H1 (cell line): Measurements from ENCODE around the gene SPAG5. TPM values are rescaled to one million over a fixed set of nuclear protein-coding genes. Genes with fewer than 3 reads are reported as not detected.

Experiments used
- CTCF ChIA-PET: fragments of 300-600 bp; sonication (Branson Sonifier 250); formaldehyde crosslinking; loops from one replicate; lab custom pipeline; 2021; ENCODE audit not compliant: partially characterized antibody; lab: Charles Lee
- POLR2A ChIA-PET: fragments of 300-600 bp; sonication (Branson Sonifier 250); formaldehyde crosslinking; loops from one replicate; lab custom pipeline; 2021; ENCODE audit warnings: inconsistent platforms; ENCODE audit not compliant: partially characterized antibody; lab: Charles Lee
- DNase-seq, 2 experiments: peaks; one replicate each; pipeline versions ENCODE4 v3.0.0 to v3.0.0-alpha.2; 2010 to 2022; ENCODE audit warnings: low spot score in 2 of 2, low read depth in 1 of 2, mixed read lengths in 1 of 2
- FAIRE-seq: peaks from 2 replicates; lab custom pipeline; 2011; peaks lifted over from hg19 to GRCh38; lab: Jason Lieb, UNC
- H2AFZ ChIP-seq: 2 replicates; pipeline ENCODE4 v1.8.1; 2012; ENCODE audit warnings: low read length, inconsistent platforms
- H2AK5ac ChIP-seq: 2 replicates; pipeline ENCODE4 v1.6.1; 2013; ENCODE audit warnings: low read depth, low read length
- H2BK120ac ChIP-seq: replicated peaks from 2 replicates; pipeline ENCODE3; 2013; ENCODE audit warnings: low read depth, low read length, inconsistent platforms
- H2BK12ac ChIP-seq: 2 replicates; pipeline ENCODE4 v1.6.1; 2013; ENCODE audit warnings: low read depth, low read length
- H2BK15ac ChIP-seq: 2 replicates; pipeline ENCODE4 v1.6.1; 2013; ENCODE audit warnings: low read length
- H2BK20ac ChIP-seq: 2 replicates; pipeline ENCODE4 v1.6.1; 2013; ENCODE audit warnings: low read length
- H2BK5ac ChIP-seq: 2 replicates; pipeline ENCODE4 v1.6.1; 2013; ENCODE audit warnings: low read depth, low read length
- H3K14ac ChIP-seq: 2 replicates; pipeline ENCODE4 v1.6.1; 2013; ENCODE audit warnings: inconsistent platforms; ENCODE audit not compliant: insufficient read length
- H3K18ac ChIP-seq: 2 replicates; pipeline ENCODE4 v1.6.1; 2013; ENCODE audit warnings: low read length; ENCODE audit errors: extremely low read depth
- H3K23ac ChIP-seq: 2 replicates; pipeline ENCODE4 v1.6.1; 2013; ENCODE audit warnings: inconsistent platforms; ENCODE audit not compliant: insufficient read length
- H3K23me2 ChIP-seq: 2 replicates; pipeline ENCODE4 v1.6.1; 2013; ENCODE audit warnings: low read depth, low read length
- H3K27ac ChIP-seq: 2 replicates; pipeline ENCODE4 v1.6.1; 2011; ENCODE audit warnings: low read depth, low read length, inconsistent platforms
- H3K27me3 ChIP-seq, 4 experiments: replicated peaks in 1 of 4; 1 replicate in 1 of 4; 2 replicates in 3 of 4; pipeline versions ENCODE4 v1.6.1 to v1.8.1; 2011 to 2013; ENCODE audit warnings: low read length in 3 of 4, mild to moderate bottlenecking in 3 of 4, inconsistent platforms in 2 of 4, mixed read lengths in 2 of 4, moderate library complexity in 1 of 4; ENCODE audit not compliant: control insufficient read depth in 3 of 4, insufficient read depth in 3 of 4; ENCODE audit errors: extremely low read depth in 1 of 4
- H3K36me3 ChIP-seq, 4 experiments: 2 replicates each; pipeline versions ENCODE4 v1.6.1 to v1.8.1; 2011 to 2013; ENCODE audit warnings: mild to moderate bottlenecking in 4 of 4, low read length in 3 of 4, moderate library complexity in 2 of 4, control low read depth in 1 of 4, inconsistent platforms in 1 of 4; ENCODE audit not compliant: insufficient read depth in 4 of 4, control insufficient read depth in 2 of 4
- H3K4ac ChIP-seq: replicated peaks from 2 replicates; pipeline ENCODE3; 2013; ENCODE audit warnings: low read length, low read depth, mixed read lengths, inconsistent platforms; ENCODE audit not compliant: insufficient read length
- H3K4me1 ChIP-seq, 4 experiments: replicated peaks in 1 of 4; 1 replicate in 1 of 4; 2 replicates in 3 of 4; pipeline versions ENCODE4 v1.6.1 to v1.8.1; 2011 to 2013; ENCODE audit warnings: low read length in 3 of 4, inconsistent platforms in 2 of 4, mixed read lengths in 1 of 4; ENCODE audit not compliant: insufficient read depth in 4 of 4, control insufficient read depth in 3 of 4
- H3K4me2 ChIP-seq, 2 experiments: 2 replicates each; pipeline versions ENCODE4 v1.6.1 to v1.8.1; 2011 to 2013; ENCODE audit warnings: low read depth in 2 of 2, low read length in 2 of 2, control low read depth in 1 of 2, inconsistent platforms in 1 of 2, mild to moderate bottlenecking in 1 of 2; ENCODE audit not compliant: insufficient read depth in 1 of 2
- H3K4me3 ChIP-seq, 4 experiments: fragments of 200-600, 300-600 bp in 1 of 4; sonication (generic), shearing (Covaris generic), sonication (Bioruptor Twin) in 1 of 4; 2 replicates each; pipeline versions ENCODE4 v1.5.1 to v1.8.1; 2011 to 2016; ENCODE audit warnings: low read length in 4 of 4, low read depth in 3 of 4, control low read depth in 2 of 4, inconsistent platforms in 2 of 4, mild to moderate bottlenecking in 2 of 4, mixed read lengths in 1 of 4, moderate library complexity in 1 of 4; ENCODE audit not compliant: insufficient read depth in 2 of 4; ENCODE audit errors: extremely low read depth in 1 of 4
- H3K56ac ChIP-seq: replicated peaks from 2 replicates; pipeline ENCODE3; 2013; ENCODE audit warnings: low read depth, mild to moderate bottlenecking, mixed read lengths, low read length, inconsistent platforms; ENCODE audit not compliant: insufficient read length
- H3K79me1 ChIP-seq: 2 replicates; pipeline ENCODE4 v1.6.1; 2013; ENCODE audit warnings: low read depth, low read length, control low read depth
- H3K79me2 ChIP-seq, 2 experiments: 2 replicates each; pipeline versions ENCODE4 v1.6.1 to v1.8.1; 2012 to 2013; ENCODE audit warnings: low read length in 2 of 2, mild to moderate bottlenecking in 2 of 2, inconsistent platforms in 1 of 2; ENCODE audit not compliant: insufficient read depth in 2 of 2, control insufficient read depth in 1 of 2
- H3K9ac ChIP-seq, 4 experiments: replicated peaks in 1 of 4; 1 replicate in 1 of 4; 2 replicates in 3 of 4; pipeline versions ENCODE4 v1.6.1 to v1.8.1; 2011 to 2013; ENCODE audit warnings: low read depth in 3 of 4, low read length in 3 of 4, control low read depth in 2 of 4, mild to moderate bottlenecking in 2 of 4, moderate library complexity in 2 of 4, inconsistent platforms in 1 of 4; ENCODE audit errors: extremely low read depth in 1 of 4
- H3K9me3 ChIP-seq, 2 experiments: 2 replicates each; pipeline versions ENCODE4 v1.6.1 to v1.8.1; 2012 to 2013; ENCODE audit warnings: mild to moderate bottlenecking in 2 of 2, moderate library complexity in 2 of 2, control low read depth in 1 of 2, inconsistent platforms in 1 of 2, low read depth in 1 of 2, low read length in 1 of 2, mixed read lengths in 1 of 2; ENCODE audit not compliant: insufficient read depth in 2 of 2
- H4K20me1 ChIP-seq, 2 experiments: replicated peaks in 1 of 2; 2 replicates each; pipeline versions ENCODE3 to v1.8.1; 2011 to 2013; ENCODE audit warnings: inconsistent platforms in 2 of 2, low read length in 2 of 2, mild to moderate bottlenecking in 1 of 2; ENCODE audit not compliant: insufficient read depth in 2 of 2, control insufficient read depth in 1 of 2
- H4K5ac ChIP-seq: 2 replicates; pipeline ENCODE4 v1.6.1; 2013; ENCODE audit warnings: low read length, low read depth, mixed read lengths, inconsistent platforms; ENCODE audit not compliant: insufficient read length
- H4K8ac ChIP-seq: 2 replicates; pipeline ENCODE4 v1.8.0; 2013; ENCODE audit warnings: mild to moderate bottlenecking, moderate library complexity, low read length, inconsistent platforms; ENCODE audit not compliant: insufficient read depth; ENCODE audit errors: extremely low read depth
- H4K91ac ChIP-seq: replicated peaks from 2 replicates; pipeline ENCODE3; 2013; ENCODE audit warnings: low read length, mixed read lengths, inconsistent platforms; ENCODE audit not compliant: insufficient read length
- JUN ChIP-seq: IDR thresholded peaks from 2 replicates; pipeline ENCODE4 v1.6.1; 2011; ENCODE audit warnings: low read depth, mild to moderate bottlenecking, improper control_type of control experiment, low read length
- RXRA ChIP-seq: IDR thresholded peaks from 2 replicates; pipeline ENCODE4 v1.6.1; 2011; ENCODE audit warnings: low read depth, mild to moderate bottlenecking, low read length, moderate library complexity; ENCODE audit not compliant: insufficient read depth
- TBP ChIP-seq: IDR thresholded peaks from 2 replicates; pipeline ENCODE4 v1.6.1; 2011; ENCODE audit warnings: low read depth, low read length, improper control_type of control experiment
- WGBS, 2 experiments: shearing (Covaris generic) in 1 of 2; methylation state at CpG; one replicate each; pipeline versions ENCODE4 v1.1.6 to v1.1.7; 2013 to 2015; ENCODE audit warnings: low lambda C conversion rate in 2 of 2, mixed read lengths in 2 of 2, inconsistent platforms in 1 of 2, low coverage in 1 of 2, missing lambda C conversion rate in 1 of 2; ENCODE audit not compliant: insufficient replicate concordance in 2 of 2, insufficient coverage in 1 of 2, insufficient read length in 1 of 2; ENCODE audit errors: extremely low coverage in 1 of 2, missing lambda C conversion rate in 1 of 2; 5-methylcytosine and 5-hydroxymethylcytosine counted together
- polyA plus RNA-seq, 7 experiments: library from polyadenylated mRNA; depleted of rRNA in 3 of 7; stranded (reverse) in 5 of 7; unstranded in 2 of 7; fragments of >200 nt in 5 of 7; fragments of 200-250 nt in 2 of 7; gene quantifications; 1 replicate in 5 of 7; 2 replicates in 1 of 7; 4 replicates in 1 of 7; pipeline versions ENCODE4 v1.2.1 to v1.2.3, GENCODE V29; 2011 to 2013; ENCODE audit warnings: missing spikeins in 2 of 7, mixed read lengths in 2 of 7
- total RNA-seq: library from RNA; stranded (reverse); fragmentation: NEBNext Ultra II Directional; extraction: Animal tissue kit (Norgen Biotek cat#: 25700); gene quantifications from 2 replicates; pipeline ENCODE4 v1.2.1, GENCODE V29; 2021

SPAG5 gene
- total and polyA plus RNA-seq, 2 of the 8 experiments (the other 6 are each of a cell fraction or from before 2014, with no cell fraction given), result 57.1 to 129 TPM

DNA sequence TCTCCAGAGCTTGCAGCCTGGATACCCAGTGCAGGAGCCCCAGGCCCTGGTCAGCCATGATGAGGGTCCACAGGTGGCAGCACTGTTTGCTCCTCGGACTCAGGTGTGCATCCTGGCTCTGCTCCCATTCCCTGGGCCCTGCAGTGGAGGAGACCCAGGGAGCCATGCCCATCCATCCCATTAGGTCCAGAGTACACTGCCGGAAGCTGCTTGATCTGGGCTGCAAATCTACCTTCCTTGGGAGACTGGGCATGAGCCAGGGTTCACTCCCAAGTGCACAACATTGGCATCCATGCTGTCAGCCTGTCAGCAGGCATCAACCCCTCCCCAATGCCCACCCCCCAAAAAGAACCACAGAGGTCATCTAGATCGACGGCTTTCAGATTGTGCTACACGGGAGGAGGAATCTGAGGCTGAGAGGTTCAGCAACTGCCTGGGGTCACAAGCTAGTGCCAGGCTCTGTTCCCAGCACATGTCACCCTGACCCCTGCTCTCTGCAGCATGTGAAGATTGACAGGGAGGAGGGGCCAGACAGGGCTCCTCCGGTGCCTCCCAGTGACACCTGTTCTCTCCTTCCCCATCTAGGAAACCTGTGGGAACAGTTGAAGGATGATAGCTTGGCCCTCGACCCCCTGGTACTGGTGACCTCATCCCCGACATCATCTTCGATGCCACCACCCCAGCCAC, 62.1 kb downstream of the SPAG5 start:
- Histone ChIP-seq H3K23me2 (no peaks in the 10 kb centered on the region), H4K20me1 (no peaks in the 10 kb centered on the region), H3K36me3 (no peaks in the 10 kb centered on the region), H4K8ac (no peak overlapping the region), H2BK120ac (no peak overlapping the region), H3K4me3 (no peak overlapping the region), H3K4me1 (peaks cover 0 to 5% (median 0%) of the 10 kb centered on the region in 4 experiments; a peak in 2 of 7 replicates), H3K27me3 (no peaks in the 10 kb centered on the region), H2BK5ac (no peak overlapping the region), H3K14ac (no peak overlapping the region), H3K27ac (no peak overlapping the region), H2BK15ac (no peak overlapping the region), H3K79me1 (no peaks in the 10 kb centered on the region), H2BK12ac (no peak overlapping the region), H3K23ac (no peak overlapping the region), H3K9me3 (no peaks in the 10 kb centered on the region), H3K4me2 (no peak overlapping the region), H2AK5ac (no peak overlapping the region), H4K91ac (no peak overlapping the region), H3K9ac (no peak overlapping the region), H3K18ac (no peak overlapping the region), H3K56ac (no peak overlapping the region), H3K4ac (no peak overlapping the region), H2BK20ac (no peak overlapping the region), H4K5ac (no peak overlapping the region), H3K79me2 (no peaks in the 10 kb centered on the region), H2AFZ (no peak overlapping the region)
- ChIA-PET CTCF (interaction anchor here (0.6 to 18.4 kb wide), 15 partner anchors 10 to 121 kb away, joined by 3 to 547 read pairs (median 4); partner anchors contain the start of gene FOXN1), POLR2A (interaction anchor here (1.4 kb wide), 1 partner anchor 29 kb away, joined by 4 read pairs; no protein-coding TSS in a partner anchor)
- FAIRE-seq (no peak), DNase-seq (no peak)
- 82% methylated on average over 9 of the region's 9 CpGs; no CpG with 5 or more reads in 1 of the 2 experiments for WGBS, 2 experiments
- TF ChIP-seq TBP (no peak), JUN (no peak), RXRA (no peak)
